Measurements from ENCODE around the gene KRT7.

The KRT7 gene
- 0 to 0.42 reads per million in 2 donors for total RNA-seq

- no peak for DNase-seq
Observed at GRCh38 chr12:52232674-52233461, at the start of gene KRT7. KRT7 (plus strand) TSS chr12:52233243; CDS start chr12:52233297, 54 bp downstream.

- DNase-seq: no peak
Observed at GRCh38 chr12:52183544-52183910, 49.5 kb upstream of the KRT7 start.

GRCh38 chr12:52183971-52184370, 49.1 kb upstream of the KRT7 start:
- no peak for DNase-seq

GRCh38 chr12:52184813-52185212, 48.2 kb upstream of the KRT7 start:
- no peak for DNase-seq

- DNase-seq: no peak
Observed at GRCh38 chr12:52185400-52185967, 47.6 kb upstream of the KRT7 start.

- DNase-seq: no peak
Observed at GRCh38 chr12:52186118-52186840, 46.8 kb upstream of the KRT7 start.

- DNase-seq: no peak
Observed at GRCh38 chr12:52187206-52187605, 45.8 kb upstream of the KRT7 start.

- DNase-seq: no peak
Observed at GRCh38 chr12:52187640-52188039, 45.4 kb upstream of the KRT7 start.

GRCh38 chr12:52188658-52189057, 44.4 kb upstream of the KRT7 start:
- no peak for DNase-seq

GRCh38 chr12:52189376-52190174, 43.5 kb upstream of the KRT7 start:
- DNase-seq: no peak

GRCh38 chr12:52190860-52191729, 41.9 kb upstream of the KRT7 start:
- DNase-seq: no peak

- no peak for DNase-seq
Observed at GRCh38 chr12:52191841-52192791, 40.9 kb upstream of the KRT7 start, which contains the start of gene KRT80. KRT80 (minus strand) TSS chr12:52192014; CDS start chr12:52191902, 112 bp downstream.

- DNase-seq: no peak
Observed at GRCh38 chr12:52193532-52193931, 39.5 kb upstream of the KRT7 start.

GRCh38 chr12:52193991-52194390, 39.1 kb upstream of the KRT7 start:
- DNase-seq: no peak

GRCh38 chr12:52195065-52195730, 37.8 kb upstream of the KRT7 start:
- DNase-seq: no peak

GRCh38 chr12:52197371-52198231, 35.4 kb upstream of the KRT7 start:
- DNase-seq: no peak

- no peak for DNase-seq
Observed at GRCh38 chr12:52198454-52199215, 34.4 kb upstream of the KRT7 start.

- no peak for DNase-seq
Observed at GRCh38 chr12:52199294-52199919, 33.6 kb upstream of the KRT7 start.

Measured in T-helper 9 cell (primary cell).